Activated B cell treated with CpG ODN at 0.5 μM for 24 hours (primary cell): ENCODE measurements around the gene NME9. TPM values are rescaled to one million over a fixed set of nuclear protein-coding genes. Genes with fewer than 3 reads are reported as not detected.

Experiments used
- ATAC-seq: fragments of 200-7000 bp; cut with Tn5 transposase; one replicate; pipeline ENCODE4 v1.10.0; 2021; ENCODE audit warnings: low read depth, mild to moderate bottlenecking, moderate library complexity
- CTCF ChIA-PET: fragments of 350-600 bp; sonication (Branson Sonifier 250); formaldehyde crosslinking; loops from one replicate; lab custom pipeline; 2021; ENCODE audit warnings: antibody characterized with exemption; lab: Charles Lee
- POLR2A ChIA-PET: fragments of 350-600 bp; sonication (Branson Sonifier 250); formaldehyde crosslinking; loops from one replicate; lab custom pipeline; 2021; ENCODE audit warnings: antibody characterized with exemption; lab: Charles Lee
- DNase-seq: peaks from one replicate; pipeline ENCODE4 v3.0.0; 2022
- H3K27ac Mint-ChIP-seq: one replicate; pipeline ENCODE4 v1.8.0; 2020; ENCODE audit warnings: mixed read lengths
- H3K27me3 Mint-ChIP-seq: one replicate; pipeline ENCODE4 v1.8.0; 2021; ENCODE audit warnings: mixed read lengths
- H3K36me3 Mint-ChIP-seq: one replicate; pipeline ENCODE4 v1.8.0; 2021; ENCODE audit warnings: low read depth, mixed read lengths
- H3K4me1 Mint-ChIP-seq: one replicate; pipeline ENCODE4 v1.8.0; 2021; ENCODE audit warnings: mixed read lengths
- H3K4me3 Mint-ChIP-seq: one replicate; pipeline ENCODE4 v1.8.0; 2020; ENCODE audit warnings: mild to moderate bottlenecking, mixed read lengths
- H3K9me3 Mint-ChIP-seq: one replicate; pipeline ENCODE4 v1.8.0; 2020; ENCODE audit warnings: mixed read lengths
- CTCF ChIP-seq: fragments of 200-600 bp; IDR thresholded peaks from one replicate; pipeline ENCODE4 v1.8.0; 2022; ENCODE audit warnings: antibody characterized with exemption, mild to moderate bottlenecking
- intact Hi-C: fragments of 100-400 bp; cut with micrococcal nuclease; formaldehyde crosslinking; loops from one replicate; pipeline ENCODE4 v1.15.1; 2024
- total RNA-seq: library from RNA; stranded (reverse); gene quantifications from 2 replicates; pipeline ENCODE4 v1.2.3, GENCODE V29; 2022

The NME9 gene
- total RNA-seq, 1 donor from 2014 or later, result not detected

GRCh38 chr3:138270245-138270644 is 59.4 kb downstream of the NME9 start:
- Mint-ChIP-seq H3K36me3 (peaks cover 66% of the 10 kb centered on the region), H3K9me3 (no peaks in the 10 kb centered on the region), H3K27ac (no peak overlapping the region), H3K27me3 (no peaks in the 10 kb centered on the region), H3K4me1 (peaks cover 4% of the 10 kb centered on the region), H3K4me3 (no peak overlapping the region)
- TF ChIP-seq CTCF, result no peak
- intact Hi-C loops, result no loop called here
- ChIA-PET CTCF (no interaction called here), POLR2A (no interaction called here)
- ATAC-seq (no peak), DNase-seq (no peak)

- H3K36me3 Mint-ChIP-seq, result peaks cover 55% of the 10 kb centered on the region
- intact Hi-C loops, result no loop called here
- ChIA-PET POLR2A (no interaction called here), CTCF (no interaction called here)
- H3K27ac Mint-ChIP-seq, result no peak overlapping the region
- TF ChIP-seq CTCF, result no peak
- no peak for DNase-seq
- no peak for ATAC-seq
- peaks cover 4% of the 10 kb centered on the region for H3K4me1 Mint-ChIP-seq
- no peaks in the 10 kb centered on the region for H3K27me3 Mint-ChIP-seq
- H3K4me3 Mint-ChIP-seq, result no peak overlapping the region
- H3K9me3 Mint-ChIP-seq, result no peaks in the 10 kb centered on the region
Observed at GRCh38 chr3:138267083-138267482, 62.6 kb downstream of the NME9 start.

GRCh38 chr3:138265745-138266144 is 63.9 kb downstream of the NME9 start:
- H3K4me3 Mint-ChIP-seq, result no peak overlapping the region
- intact Hi-C loops, result no loop called here

GRCh38 chr3:138263104-138263503 is 66.5 kb downstream of the NME9 start:
- Mint-ChIP-seq H3K9me3 (no peaks in the 10 kb centered on the region), H3K36me3 (peaks cover 56% of the 10 kb centered on the region), H3K4me3 (no peak overlapping the region), H3K4me1 (no peaks in the 10 kb centered on the region), H3K27me3 (no peaks in the 10 kb centered on the region), H3K27ac (no peak overlapping the region)
- ATAC-seq (no peak), DNase-seq (no peak)
- POLR2A ChIA-PET, result no interaction called here
- intact Hi-C loops, result no loop called here
- CTCF ChIA-PET, result no interaction called here
- TF ChIP-seq CTCF, result no peak

More at GRCh38 chr3:138265745-138266144, 63.9 kb downstream of the NME9 start:
- ChIA-PET POLR2A (no interaction called here), CTCF (no interaction called here)
- H3K9me3 Mint-ChIP-seq, result no peaks in the 10 kb centered on the region
- H3K27ac Mint-ChIP-seq, result no peak overlapping the region
- no peak for TF ChIP-seq CTCF
- no peaks in the 10 kb centered on the region for H3K4me1 Mint-ChIP-seq
- DNase-seq (no peak), ATAC-seq (no peak)
- no peaks in the 10 kb centered on the region for H3K27me3 Mint-ChIP-seq
- peaks cover 53% of the 10 kb centered on the region for H3K36me3 Mint-ChIP-seq

GRCh38 chr3:138260611-138261010 is 69.0 kb downstream of the NME9 start:
- H3K27ac Mint-ChIP-seq, result no peak overlapping the region

More at GRCh38 chr3:138260611-138261010, 69.0 kb downstream of the NME9 start:
- Mint-ChIP-seq H3K36me3 (peaks cover 57% of the 10 kb centered on the region), H3K4me1 (no peaks in the 10 kb centered on the region), H3K9me3 (no peaks in the 10 kb centered on the region), H3K27me3 (no peaks in the 10 kb centered on the region), H3K4me3 (no peak overlapping the region)
- intact Hi-C loops, result no loop called here
- no peak for TF ChIP-seq CTCF
- no peak for ATAC-seq
- no peak for DNase-seq
- ChIA-PET CTCF (no interaction called here), POLR2A (no interaction called here)
